Esophagus squamous epithelium (tissue), 5 donors: ENCODE measurements around the gene PLK5. TPM values are rescaled to one million over a fixed set of nuclear protein-coding genes. Genes with fewer than 3 reads are reported as not detected.

ENCODE experiments used
- DNase-seq: peaks from one replicate; lab custom pipeline; 2025; lab: John Stamatoyannopoulos, UW
- H3K27ac ChIP-seq, 4 donors: fragments of 200-600 bp; sonication (generic); one replicate each; pipeline ENCODE4 v1.5.1; 2016 to 2019; ENCODE audit warnings: mild to moderate bottlenecking in 1 of 4
- H3K27me3 ChIP-seq, 4 donors: fragments of 200-600 bp; sonication (generic); 1 replicate in 3 of 4; 2 replicates in 1 of 4; pipeline versions ENCODE4 v1.5.1 to v1.6.0; 2017 to 2021; ENCODE audit warnings: antibody characterized with exemption in 1 of 4
- H3K36me3 ChIP-seq, 3 donors: fragments of 200-600 bp; sonication (generic); one replicate each; pipeline ENCODE4 v1.5.1; 2016 to 2019
- H3K4me1 ChIP-seq, 3 donors: fragments of 200-600 bp; sonication (generic); one replicate each; pipeline ENCODE4 v1.5.1; 2017 to 2019
- H3K4me3 ChIP-seq, 4 donors: fragments of 200-600 bp; sonication (generic); 1 replicate in 3 of 4; 2 replicates in 1 of 4; pipeline ENCODE4 v1.5.1; 2016 to 2019; ENCODE audit warnings: mild to moderate bottlenecking in 2 of 4, moderate library complexity in 1 of 4
- H3K9me3 ChIP-seq, 3 donors: fragments of 200-600 bp; sonication (generic); one replicate each; pipeline ENCODE4 v1.5.1; 2016 to 2019
- CTCF ChIP-seq, 6 experiments: fragments of 450-650 bp in 4 of 6; fragments of 200-600 bp in 2 of 6; sonication (generic) in 2 of 6; IDR thresholded peaks; one replicate each; pipeline ENCODE4 v1.5.1; 2016 to 2019; ENCODE audit warnings: antibody characterized with exemption in 6 of 6, mild to moderate bottlenecking in 4 of 6, moderate library complexity in 4 of 6
- POLR2A ChIP-seq, 4 donors: fragments of 450-650 bp; IDR thresholded peaks; one replicate each; pipeline ENCODE4 v1.6.1; 2017; ENCODE audit warnings: antibody characterized with exemption in 4 of 4, mild to moderate bottlenecking in 4 of 4, moderate library complexity in 3 of 4
- WGBS, 2 donors: methylation state at CpG; one replicate each; pipeline ENCODE4 v1.1.5; 2018; 5-methylcytosine and 5-hydroxymethylcytosine counted together
- intact Hi-C: fragments of 100-400 bp; cut with DNase I; formaldehyde crosslinking; loops from one replicate; pipeline ENCODE4 v1.15.0; 2022
- total RNA-seq, 4 donors: library from RNA; depleted of rRNA; stranded (reverse); fragments of >200 nt; gene quantifications; one replicate each; pipeline ENCODE4 v1.1.0, GENCODE V29; 2016
- donor health status: DM: yes; HTN: yes; CAD: no.

The PLK5 gene
- total RNA-seq, 4 donors from 2014 or later: 0.19 to 0.66 TPM; not detected in 2

DNA sequence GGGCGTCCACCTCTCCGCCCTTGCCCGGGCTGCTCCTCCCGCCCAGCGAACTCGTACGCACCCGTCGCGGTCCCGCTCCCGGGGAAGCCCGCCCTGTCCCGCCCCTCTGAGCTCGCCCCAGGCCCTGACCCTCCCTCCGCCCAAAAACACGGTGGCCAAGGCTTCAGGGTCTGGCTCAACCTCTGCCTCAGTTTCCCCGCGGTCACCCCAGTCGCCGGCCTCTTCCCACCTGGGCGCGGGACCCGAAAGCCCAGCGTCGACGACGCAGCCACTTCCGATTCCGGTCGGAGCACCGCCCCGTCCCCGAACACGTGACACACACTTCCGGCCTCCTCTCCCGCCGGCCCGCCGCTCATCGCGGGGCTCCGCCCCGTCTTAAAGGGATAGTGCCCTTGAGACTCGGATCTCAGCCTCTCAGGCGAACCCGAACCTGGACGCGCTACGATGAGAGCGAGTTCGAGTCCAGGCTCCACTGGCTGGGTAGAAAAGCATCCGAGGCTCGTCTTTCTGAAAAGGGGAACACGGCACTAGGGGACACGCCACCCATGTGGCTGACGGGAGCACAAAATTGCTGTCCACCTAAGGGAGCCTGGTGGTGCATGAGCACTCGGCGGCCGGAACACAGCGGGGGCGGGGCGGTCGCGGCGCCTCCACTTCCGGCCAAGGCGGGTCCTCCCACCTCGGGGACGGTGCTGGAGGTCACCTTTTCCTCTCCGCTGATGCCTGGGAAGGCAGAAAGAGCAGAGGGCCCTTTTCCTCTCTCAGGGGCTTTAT, 44.8 kb upstream of the PLK5 start, which contains the start of gene C19orf25:
C19orf25 (minus strand) TSS at position 282 of the 774 bp plus-strand sequence. CDS start 312 bp downstream, outside the sequence.
- peaks cover 10 to 37% (median 15%) of the 10 kb centered on the region in 3 donors for H3K4me1 ChIP-seq
- peak within 1 kb of the TSS; percentile 78 to 92 (median 87) for H3K27ac ChIP-seq
- H3K4me3 ChIP-seq: peak within 1 kb of the TSS; percentile 54 to 99 (median 94)
- WGBS, 2 donors: 4 to 8% methylated on average over 5 to 6 of the region's 71 CpGs
- peaks cover 0 to 31% (median 0%) of the 10 kb centered on the region in 3 donors for H3K36me3 ChIP-seq
- H3K27me3 ChIP-seq: peaks cover 0 to 9% (median 0%) of the 10 kb centered on the region in 4 donors
- TF ChIP-seq CTCF (IDR thresholded peaks at IDR 0.05): peak in 2 of 6 experiments; percentile 3 to 28
- TF ChIP-seq POLR2A (IDR thresholded peaks at IDR 0.05): peak in 3 of 4 donors; percentile 39 to 74 (median 44)
- DNase-seq: peak; percentile 56
- intact Hi-C loops: no loop called here
- H3K9me3 ChIP-seq: no peaks in the 10 kb centered on the region

- WGBS, 2 donors: 83 to 86% methylated on average over 8 to 11 of the region's 26 CpGs
- intact Hi-C loops: no loop called here
- H3K4me3 ChIP-seq: no peak overlapping the region
- TF ChIP-seq CTCF (IDR thresholded peaks at IDR 0.05) (no peak), POLR2A (IDR thresholded peaks at IDR 0.05) (no peak)
- H3K4me1 ChIP-seq: peaks cover 10 to 35% (median 15%) of the 10 kb centered on the region in 3 donors
- no peak overlapping the region for H3K27ac ChIP-seq
- no peaks in the 10 kb centered on the region for H3K27me3 ChIP-seq
- no peak for DNase-seq
- H3K9me3 ChIP-seq: no peaks in the 10 kb centered on the region
- H3K36me3 ChIP-seq: peaks cover 0 to 9% (median 0%) of the 10 kb centered on the region in 3 donors
Measured at GRCh38 chr19:1481224-1481892, 42.5 kb upstream of the PLK5 start.

DNA sequence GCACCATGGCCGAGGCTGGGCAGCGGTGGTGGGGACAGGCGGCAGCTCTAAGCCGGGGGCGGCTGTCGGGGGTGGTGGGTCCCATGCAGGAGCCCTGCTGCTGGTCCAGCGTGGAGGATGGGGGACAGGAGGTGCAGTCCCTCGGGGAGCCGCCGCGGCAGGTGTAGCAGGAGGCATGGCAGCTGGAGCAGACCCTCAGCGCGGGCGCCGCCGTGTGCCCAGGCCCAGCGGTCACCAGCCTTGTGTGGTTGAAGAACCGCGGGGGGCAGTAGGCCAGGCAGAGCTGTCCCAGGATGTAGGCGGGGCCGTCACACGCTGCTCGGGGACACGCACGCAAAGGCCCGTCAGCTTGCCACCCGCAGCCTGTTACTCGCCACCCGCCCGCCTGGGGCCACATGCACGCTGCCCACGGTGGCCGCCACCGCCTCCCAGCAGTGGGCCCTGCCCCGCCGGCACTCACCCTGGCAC, 42.0 kb upstream of the PLK5 start:
- intact Hi-C loops: no loop called here
- Histone ChIP-seq H3K27me3 (no peaks in the 10 kb centered on the region), H3K27ac (no peak overlapping the region), H3K4me3 (no peak overlapping the region), H3K36me3 (peaks cover 0 to 4% (median 0%) of the 10 kb centered on the region in 3 donors), H3K4me1 (peaks cover 10 to 29% (median 15%) of the 10 kb centered on the region in 3 donors), H3K9me3 (no peaks in the 10 kb centered on the region)
- DNase-seq: no peak
- TF ChIP-seq POLR2A (IDR thresholded peaks at IDR 0.05) (no peak), CTCF (IDR thresholded peaks at IDR 0.05) (no peak)
- WGBS, 2 donors: 76 to 84% methylated on average over 7 to 17 of the region's 36 CpGs

- no peak for DNase-seq
- Histone ChIP-seq H3K4me3 (no peak overlapping the region), H3K27ac (no peak overlapping the region), H3K4me1 (peaks cover 9 to 23% (median 10%) of the 10 kb centered on the region in 3 donors), H3K36me3 (no peaks in the 10 kb centered on the region), H3K27me3 (no peaks in the 10 kb centered on the region), H3K9me3 (no peaks in the 10 kb centered on the region)
- 30 to 100% methylated on average over 2 to 6 of the region's 37 CpGs for WGBS, 2 donors
- TF ChIP-seq CTCF (IDR thresholded peaks at IDR 0.05): no peak
- intact Hi-C loops: no loop called here
Measured at GRCh38 chr19:1482361-1483130, 41.3 kb upstream of the PLK5 start.
